GM19193 (cell line): ENCODE data around the gene FBXO27.

Source experiments
- POLR2A ChIP-seq: IDR thresholded peaks from 4 replicates; pipeline ENCODE4 v1.6.1; 2011; ENCODE audit not compliant: insufficient read depth, insufficient read length; ENCODE audit errors: extremely low read depth

Gene FBXO27, protein sequence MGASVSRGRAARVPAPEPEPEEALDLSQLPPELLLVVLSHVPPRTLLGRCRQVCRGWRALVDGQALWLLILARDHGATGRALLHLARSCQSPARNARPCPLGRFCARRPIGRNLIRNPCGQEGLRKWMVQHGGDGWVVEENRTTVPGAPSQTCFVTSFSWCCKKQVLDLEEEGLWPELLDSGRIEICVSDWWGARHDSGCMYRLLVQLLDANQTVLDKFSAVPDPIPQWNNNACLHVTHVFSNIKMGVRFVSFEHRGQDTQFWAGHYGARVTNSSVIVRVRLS

DNA sequence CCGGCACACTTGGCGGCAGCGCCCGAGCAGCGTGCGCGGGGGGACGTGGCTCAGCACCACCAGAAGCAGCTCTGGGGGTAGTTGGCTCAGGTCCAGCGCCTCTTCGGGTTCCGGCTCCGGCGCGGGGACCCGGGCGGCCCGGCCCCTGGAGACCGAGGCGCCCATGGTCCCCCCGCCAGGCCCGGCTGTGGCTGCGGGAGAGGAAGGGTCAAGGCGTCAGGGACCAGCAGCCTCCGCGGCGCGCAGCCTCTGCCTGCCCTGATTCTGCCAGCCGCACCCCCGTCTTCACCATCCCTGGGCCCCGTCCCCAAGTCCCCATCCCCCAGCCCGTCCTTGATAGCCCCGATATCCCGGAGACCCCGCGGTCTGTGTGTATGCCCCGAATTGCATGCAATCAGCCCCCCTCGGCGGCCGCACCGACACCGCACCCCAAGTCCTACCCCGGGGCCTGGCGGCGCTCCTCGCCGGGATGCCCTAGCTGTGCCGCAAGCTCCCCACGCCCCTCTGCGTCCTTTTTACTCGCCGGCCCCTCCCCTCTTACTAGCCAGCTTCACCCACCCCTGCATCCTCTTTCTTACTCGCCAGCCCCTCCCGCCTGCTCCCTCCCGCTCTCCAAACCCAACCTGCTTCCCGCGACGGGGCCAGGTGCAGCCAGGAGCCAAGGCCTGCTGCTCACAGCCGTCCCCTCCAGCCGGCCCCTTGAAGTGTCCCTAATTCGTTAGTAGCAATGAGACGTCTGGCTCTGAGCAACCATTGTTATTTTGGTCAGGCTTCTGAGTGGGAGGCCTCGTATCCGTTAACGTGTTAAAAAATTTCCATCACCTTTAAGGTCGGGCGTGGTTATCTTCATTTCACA, at the start of gene FBXO27:
Gene FBXO27, minus strand, starts transcription at position 487 of the 856 bp plus-strand sequence. Its CDS starts 322 bp downstream, at position 165.
- TF ChIP-seq POLR2A = no peak

GRCh38 chr19:39080431-39080830, 48.1 kb upstream of the FBXO27 start:
- no peak for TF ChIP-seq POLR2A

- no peak for TF ChIP-seq POLR2A
These were observed 46.3 kb upstream of the FBXO27 start for GRCh38 chr19:39078436-39079200.

DNA sequence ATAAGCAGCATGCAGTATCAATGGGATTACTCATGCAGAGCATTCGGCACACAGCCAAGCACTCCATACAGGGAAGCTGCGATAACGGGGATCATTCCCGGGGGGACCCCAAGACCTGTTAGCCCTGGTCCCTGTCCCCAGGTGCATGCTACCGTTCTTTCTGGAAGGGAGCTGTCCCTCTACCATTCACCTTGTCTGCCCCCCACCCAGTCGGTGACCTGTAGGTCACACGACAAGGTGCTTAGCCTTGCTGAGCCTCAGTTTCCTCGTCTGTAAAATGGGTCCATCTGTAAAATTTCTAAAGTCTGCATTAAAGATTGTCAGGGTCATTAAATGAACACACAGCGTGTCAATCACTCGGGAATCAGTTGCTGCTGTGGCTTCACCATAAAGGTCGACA, 45.0 kb upstream of the FBXO27 start:
- no peak for TF ChIP-seq POLR2A

- TF ChIP-seq POLR2A = no peak
These were observed 42.6 kb upstream of the FBXO27 start for GRCh38 chr19:39074942-39075341.

DNA sequence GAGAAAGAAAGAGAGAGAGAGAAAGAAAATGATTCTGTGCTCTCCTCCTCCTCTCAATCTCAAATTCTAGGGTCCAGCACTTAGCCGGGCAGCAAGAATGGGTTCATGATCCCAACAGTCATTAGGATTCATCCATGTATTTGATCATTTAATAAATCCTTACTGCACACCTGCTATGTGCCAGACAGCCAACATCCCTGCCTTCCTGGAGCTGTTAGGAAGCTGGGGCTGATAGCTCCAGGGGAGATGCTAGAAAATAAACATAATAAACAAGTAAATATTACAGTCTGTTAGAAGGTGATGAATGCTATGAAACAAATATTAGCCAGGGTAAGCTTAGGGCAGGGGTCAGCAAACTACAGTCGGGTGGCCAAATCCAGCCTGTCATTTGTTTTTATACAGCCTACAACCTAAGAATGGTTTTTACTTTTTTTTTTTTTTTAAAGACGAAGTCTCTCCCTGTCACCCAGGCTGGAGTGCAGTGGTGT, 41.9 kb upstream of the FBXO27 start:
- no peak for TF ChIP-seq POLR2A

DNA sequence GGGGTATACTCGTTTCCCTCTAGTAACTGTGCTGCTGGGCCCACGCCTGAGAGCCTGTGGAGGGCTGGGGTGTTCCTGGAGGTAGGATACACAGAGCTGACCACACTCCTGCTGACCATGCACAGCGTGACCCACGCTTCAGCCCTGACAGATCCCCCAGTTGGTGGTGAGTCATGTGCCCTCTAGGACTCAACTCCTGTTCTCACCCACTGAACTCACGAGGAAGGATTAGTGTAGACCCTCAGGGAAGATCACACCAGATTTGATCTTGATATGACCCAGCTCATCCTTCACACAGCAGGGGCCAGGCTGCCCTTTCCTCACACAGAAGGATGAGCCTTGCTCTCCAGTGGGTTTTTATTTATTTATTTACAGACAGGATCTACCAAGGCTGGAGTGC, 38.5 kb upstream of the FBXO27 start:
- no peak for TF ChIP-seq POLR2A

GRCh38 chr19:39067104-39067503, 34.8 kb upstream of the FBXO27 start:
- TF ChIP-seq POLR2A = no peak

DNA sequence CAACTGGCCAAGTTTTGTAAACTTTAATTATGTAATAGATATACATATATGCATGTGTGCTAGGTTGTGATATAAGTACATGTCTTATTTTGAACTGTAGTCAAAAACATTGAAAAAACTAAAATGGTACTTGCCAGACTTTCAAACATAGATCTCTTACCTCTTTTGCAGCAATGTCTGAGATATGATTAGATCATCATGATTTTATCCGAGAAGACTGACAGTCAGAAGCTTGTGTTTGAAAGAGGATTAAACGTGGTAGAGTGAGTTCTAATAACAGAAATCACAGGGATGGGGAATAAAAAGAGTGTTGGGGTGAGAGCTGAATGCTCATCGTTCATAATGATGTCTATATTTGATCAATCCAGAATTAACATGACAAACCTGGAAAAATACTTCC, 33.6 kb upstream of the FBXO27 start:
- TF ChIP-seq POLR2A = no peak

- no peak for TF ChIP-seq POLR2A
These were observed 32.1 kb upstream of the FBXO27 start for GRCh38 chr19:39064405-39064804.

GRCh38 chr19:39060171-39060570, 27.8 kb upstream of the FBXO27 start:
- no peak for TF ChIP-seq POLR2A

GRCh38 chr19:39059302-39059701, 27.0 kb upstream of the FBXO27 start:
- TF ChIP-seq POLR2A = no peak

- no peak for TF ChIP-seq POLR2A
These were observed 25.3 kb upstream of the FBXO27 start for GRCh38 chr19:39057615-39058014.

DNA sequence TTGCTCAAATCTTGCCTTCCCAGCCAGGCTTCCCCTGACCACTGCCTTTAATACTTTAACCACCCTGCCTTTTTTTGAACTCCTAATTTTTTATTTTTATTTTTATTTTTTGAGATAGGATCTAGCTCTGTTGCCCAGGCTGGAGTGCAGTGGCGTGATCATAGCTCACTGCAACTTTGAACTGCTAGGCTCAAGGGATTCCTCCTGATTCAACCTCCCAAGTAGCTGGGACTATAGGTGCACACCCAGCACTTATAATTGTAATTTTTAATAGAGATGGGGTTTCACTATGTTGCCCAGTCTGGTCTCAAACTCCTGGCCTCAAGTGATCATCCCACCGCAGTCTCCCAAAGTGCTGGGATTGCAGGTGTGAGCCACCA, 21.7 kb upstream of the FBXO27 start:
- no peak for TF ChIP-seq POLR2A

GRCh38 chr19:39053276-39054090, 21.1 kb upstream of the FBXO27 start:
- no peak for TF ChIP-seq POLR2A

GRCh38 chr19:39052846-39053245, 20.5 kb upstream of the FBXO27 start:
- TF ChIP-seq POLR2A = no peak
